Activated naive CD4-positive, alpha-beta T cell treated with anti-CD3 and anti-CD28 coated beads, Interleukin-2, amount 50 U/mL, for 72 hours (primary cell): ENCODE data around the gene PNMA8C. TPM values are rescaled to one million over a fixed set of nuclear protein-coding genes. Genes with fewer than 3 reads are reported as not detected.

Source experiments
- ATAC-seq, 2 donors: fragments of 150-1000 bp; cut with Tn5 transposase; 2 replicates each; pipeline ENCODE4 v1.10.0; 2021; ENCODE audit warnings: mild to moderate bottlenecking in 2 of 2, moderate library complexity in 2 of 2
- DNase-seq, 2 donors: peaks; one replicate each; pipeline ENCODE4 v3.0.0; 2021 to 2022; ENCODE audit warnings: low spot score in 2 of 2
- H3K27ac Mint-ChIP-seq, 2 donors: one replicate each; pipeline ENCODE4 v1.8.0; 2022; ENCODE audit warnings: mild to moderate bottlenecking in 2 of 2, mixed read lengths in 2 of 2
- H3K36me3 Mint-ChIP-seq, 2 donors: one replicate each; pipeline ENCODE4 v1.8.0; 2022; ENCODE audit warnings: mixed read lengths in 2 of 2
- H3K9me3 Mint-ChIP-seq, 2 donors: one replicate each; pipeline ENCODE4 v1.8.0; 2022; ENCODE audit warnings: mixed read lengths in 2 of 2
- total RNA-seq, 2 donors: library from RNA; stranded (reverse); gene quantifications; one replicate each; pipeline ENCODE4 v1.2.3, GENCODE V29; 2022

Gene PNMA8C
- not detected for total RNA-seq

DNA sequence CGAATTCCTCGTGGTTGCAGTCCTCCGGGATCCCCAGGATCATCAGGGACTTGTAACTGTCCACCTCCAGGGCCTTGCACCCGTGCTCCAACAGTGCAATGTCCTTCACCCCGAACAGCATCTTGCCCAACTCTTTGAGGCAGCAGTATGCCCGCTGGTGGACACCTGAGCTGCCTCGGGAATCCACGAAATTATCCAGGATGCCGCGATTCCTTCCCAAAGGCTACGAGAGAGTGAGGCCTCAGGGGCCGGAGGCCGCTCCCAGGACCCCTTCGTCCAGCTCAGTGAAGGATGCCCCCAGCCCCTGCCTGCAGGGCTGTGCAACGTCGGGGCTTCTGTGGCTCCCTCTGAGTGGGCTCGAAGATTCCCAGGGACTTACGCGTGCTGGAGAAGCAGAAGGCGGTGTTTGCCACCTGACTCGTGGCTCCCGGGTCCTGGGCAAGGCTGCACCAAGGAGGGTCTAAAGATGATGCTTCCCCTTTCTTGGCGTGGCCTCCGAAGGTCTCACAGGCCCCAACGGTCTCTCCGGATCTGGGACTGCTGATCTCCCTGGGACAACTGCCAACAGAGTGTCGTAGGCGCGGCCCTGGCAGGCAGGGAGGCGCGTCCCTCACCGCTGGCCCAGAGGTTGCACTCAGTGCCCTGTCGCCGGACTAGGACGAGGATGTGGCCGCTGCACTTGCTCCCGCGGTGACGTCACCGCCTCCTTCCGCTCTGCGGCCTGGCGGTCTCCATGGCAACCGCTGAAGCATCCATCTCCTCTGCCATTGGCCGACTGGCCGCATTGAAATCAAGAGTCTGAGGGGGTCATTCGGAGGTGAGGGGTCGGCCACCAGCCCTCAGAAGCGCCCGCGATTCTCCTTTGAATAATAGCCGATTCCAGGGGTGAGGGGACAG, at the start of gene PNMA8C:
Gene PNMA8C (minus strand): TSS at position 698 of the 897 bp plus-strand sequence. CDS start 577 bp downstream, at position 121.
- H3K9me3 Mint-ChIP-seq: no peaks in the 10 kb centered on the region
- no peaks in the 10 kb centered on the region for H3K36me3 Mint-ChIP-seq
- ATAC-seq: peak; percentile 39 to 54
- peak; percentile 45 to 65 for DNase-seq
- H3K27ac Mint-ChIP-seq: peak within 1 kb of the TSS in 1 of 2 donors; percentile 91

GRCh38 chr19:46475986-46476385, 47.2 kb upstream of the PNMA8C start:
- ATAC-seq (no peak), DNase-seq (no peak)
- Mint-ChIP-seq H3K36me3 (no peaks in the 10 kb centered on the region), H3K9me3 (no peaks in the 10 kb centered on the region), H3K27ac (no peak overlapping the region)

DNA sequence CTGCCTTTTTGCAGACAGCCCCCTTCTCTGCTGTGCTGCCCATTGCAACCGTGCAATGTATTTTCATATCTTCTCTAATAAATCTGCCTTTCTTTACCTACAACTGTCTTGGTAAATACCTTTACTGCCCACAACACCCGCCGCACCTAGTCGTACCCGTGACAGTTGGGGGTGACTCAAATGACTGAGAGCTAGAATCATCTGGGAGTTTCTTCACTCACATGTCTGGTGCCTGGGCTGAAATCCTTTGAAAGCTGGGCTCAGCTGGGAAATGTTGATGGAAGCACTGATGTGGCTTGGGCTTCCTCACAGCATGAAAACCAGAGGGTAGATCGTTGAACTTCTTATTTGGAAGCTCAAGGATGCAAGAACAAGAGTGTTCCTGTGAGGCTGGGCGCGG, 45.5 kb upstream of the PNMA8C start:
- H3K27ac Mint-ChIP-seq: no peak overlapping the region

GRCh38 chr19:46472592-46472991, 43.9 kb upstream of the PNMA8C start:
- ATAC-seq (no peak), DNase-seq (no peak)
- Mint-ChIP-seq H3K27ac (no peak overlapping the region), H3K9me3 (no peaks in the 10 kb centered on the region), H3K36me3 (no peaks in the 10 kb centered on the region)

More for the DNA sequence above, 45.5 kb upstream of the PNMA8C start:
- no peak for ATAC-seq
- H3K36me3 Mint-ChIP-seq: no peaks in the 10 kb centered on the region
- no peaks in the 10 kb centered on the region for H3K9me3 Mint-ChIP-seq
- no peak for DNase-seq

DNA sequence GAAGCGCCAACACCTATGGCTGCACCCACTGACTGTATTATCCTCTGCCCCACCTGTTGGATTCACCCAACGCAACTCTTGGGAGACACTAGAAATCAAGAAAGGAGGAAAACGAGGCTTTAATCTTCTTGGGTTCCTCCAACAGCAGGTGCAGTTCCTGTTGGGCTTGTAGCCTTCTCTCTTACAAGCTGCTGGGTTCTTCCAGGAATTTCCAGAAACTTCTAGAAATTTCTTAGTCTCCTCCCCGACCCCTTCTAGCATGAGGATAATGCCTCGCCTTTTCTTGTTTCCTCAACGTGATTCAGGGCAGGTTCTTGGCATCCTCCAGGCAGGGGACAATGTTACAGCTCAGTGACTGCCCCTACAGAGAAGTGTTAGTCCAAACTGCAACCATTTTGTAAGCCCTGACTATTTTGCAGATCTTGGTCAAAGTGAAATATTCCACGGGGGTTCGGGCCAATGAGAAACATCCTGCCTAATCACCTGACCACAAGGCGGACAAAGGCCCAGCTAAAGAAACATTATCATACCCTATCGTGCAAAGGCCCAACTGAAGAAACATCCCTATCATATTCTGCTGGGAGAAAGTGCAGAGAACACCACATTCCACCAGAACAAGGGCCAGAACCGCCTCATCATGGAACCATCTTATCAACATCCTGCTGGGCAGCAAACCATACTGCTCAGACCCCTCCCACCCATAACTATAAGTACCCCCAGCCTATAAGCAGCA, 43.2 kb upstream of the PNMA8C start:
- Mint-ChIP-seq H3K9me3 (no peaks in the 10 kb centered on the region), H3K36me3 (no peaks in the 10 kb centered on the region), H3K27ac (no peak overlapping the region)
- no peak for ATAC-seq
- no peak for DNase-seq

- Mint-ChIP-seq H3K27ac (no peak within 1 kb of the TSS), H3K36me3 (no peaks in the 10 kb centered on the region), H3K9me3 (no peaks in the 10 kb centered on the region)
- DNase-seq: no peak
- ATAC-seq: no peak
These were observed 42.5 kb upstream of the PNMA8C start, which contains the start of gene PNMA8A for GRCh38 chr19:46471116-46471733. TSS of gene PNMA8A (minus strand) at chr19:46471563. CDS start at chr19:46471035, 528 bp downstream.

GRCh38 chr19:46470376-46470775, 41.6 kb upstream of the PNMA8C start:
- ATAC-seq: no peak
- no peak for DNase-seq
- Mint-ChIP-seq H3K9me3 (no peaks in the 10 kb centered on the region), H3K27ac (no peak overlapping the region), H3K36me3 (no peaks in the 10 kb centered on the region)

DNA sequence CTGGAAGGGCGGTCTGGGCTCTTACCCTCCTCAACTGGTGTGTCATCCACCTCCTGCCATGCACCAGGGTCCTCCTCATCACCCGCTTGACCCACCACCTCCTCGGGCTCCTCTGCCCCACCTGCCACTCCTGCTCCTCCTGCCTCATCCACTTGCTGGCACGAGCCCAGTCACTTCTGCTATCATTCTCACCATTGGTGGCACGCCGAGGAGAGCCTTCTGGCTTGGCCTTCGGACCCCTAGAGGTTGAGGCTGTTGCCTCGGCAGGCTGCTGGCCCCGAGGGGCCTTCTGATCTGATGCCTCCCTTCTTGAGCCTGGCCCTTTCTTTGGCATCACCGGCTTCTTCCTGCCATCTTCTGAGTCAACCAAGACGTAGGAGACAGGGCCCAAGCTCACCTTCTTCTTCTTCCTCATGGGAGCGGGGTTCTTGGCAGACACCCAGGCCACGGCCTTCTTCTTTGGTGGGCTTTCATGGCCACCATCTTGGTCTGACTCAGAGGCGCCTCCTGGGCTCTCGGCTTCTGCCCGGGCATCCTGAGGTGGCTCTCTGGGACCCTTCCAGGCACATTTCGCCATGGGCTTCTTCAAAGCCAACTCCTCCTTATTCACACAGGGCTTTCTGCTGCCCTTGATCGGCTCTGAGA, 40.9 kb upstream of the PNMA8C start:
- DNase-seq (no peak), ATAC-seq (no peak)
- no peaks in the 10 kb centered on the region for H3K9me3 Mint-ChIP-seq
- no peak overlapping the region for H3K27ac Mint-ChIP-seq
- H3K36me3 Mint-ChIP-seq: no peaks in the 10 kb centered on the region

DNA sequence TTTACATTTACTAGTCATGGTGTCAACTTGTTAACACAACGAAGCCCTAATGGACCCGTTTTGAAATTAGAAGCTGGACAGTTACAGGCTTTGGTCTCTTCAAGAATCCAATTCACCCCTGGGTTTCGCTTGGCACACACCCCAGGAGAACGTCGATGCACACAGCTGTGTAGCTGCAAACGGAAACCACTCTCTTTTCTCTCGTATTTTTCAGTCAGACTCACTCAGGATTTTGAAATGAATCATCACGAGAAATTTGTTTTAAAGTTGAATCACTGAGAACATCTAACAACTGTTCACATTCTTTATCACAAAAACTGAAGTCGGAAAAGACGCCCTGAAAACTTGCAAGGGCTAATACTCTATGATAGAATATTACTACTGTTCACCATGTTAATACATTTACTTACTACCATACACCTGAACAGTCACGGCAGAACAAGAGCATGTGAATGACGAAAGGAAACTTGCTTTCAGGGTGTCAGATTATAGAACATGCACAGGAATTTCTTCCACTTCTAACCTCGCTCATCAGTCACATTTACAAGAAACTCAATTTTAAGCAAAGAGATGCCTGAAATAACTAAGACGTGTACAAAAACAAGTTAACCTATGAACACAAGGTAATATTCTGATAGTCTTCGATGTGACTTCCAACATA, 37.9 kb upstream of the PNMA8C start:
- Mint-ChIP-seq H3K9me3 (no peaks in the 10 kb centered on the region), H3K27ac (no peak overlapping the region), H3K36me3 (no peaks in the 10 kb centered on the region)
- DNase-seq (no peak), ATAC-seq (peak in 1 of 2 donors; percentile 78)

- ATAC-seq (no peak), DNase-seq (no peak)
- no peaks in the 10 kb centered on the region for H3K9me3 Mint-ChIP-seq
- no peaks in the 10 kb centered on the region for H3K36me3 Mint-ChIP-seq
- no peak overlapping the region for H3K27ac Mint-ChIP-seq
These were observed 34.8 kb upstream of the PNMA8C start for GRCh38 chr19:46463516-46463915.

DNA sequence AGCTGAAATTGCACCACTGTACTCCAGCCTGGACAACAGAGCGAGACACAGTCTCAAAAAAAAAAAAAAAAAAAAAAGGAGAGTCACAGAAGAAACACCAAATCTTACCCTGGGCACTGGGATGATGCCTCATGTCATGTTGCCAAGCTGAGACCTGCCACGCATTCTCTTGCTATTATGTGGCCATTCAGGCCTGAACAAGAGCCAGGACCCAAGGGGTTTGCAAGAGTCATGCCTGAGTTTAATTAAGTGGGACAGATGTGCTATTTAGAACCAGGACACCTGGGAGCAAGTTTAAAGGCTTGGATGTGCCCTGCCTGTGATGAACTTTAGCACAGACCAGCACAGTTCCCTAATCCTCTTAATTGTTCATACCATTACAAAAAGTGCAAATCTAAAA, 32.8 kb upstream of the PNMA8C start:
- Mint-ChIP-seq H3K36me3 (no peaks in the 10 kb centered on the region), H3K9me3 (no peaks in the 10 kb centered on the region), H3K27ac (no peak overlapping the region)
- DNase-seq (no peak), ATAC-seq (no peak)

GRCh38 chr19:46460981-46461380, 32.2 kb upstream of the PNMA8C start:
- Mint-ChIP-seq H3K9me3 (no peaks in the 10 kb centered on the region), H3K27ac (no peak overlapping the region), H3K36me3 (no peaks in the 10 kb centered on the region)
- DNase-seq (no peak), ATAC-seq (no peak)

DNA sequence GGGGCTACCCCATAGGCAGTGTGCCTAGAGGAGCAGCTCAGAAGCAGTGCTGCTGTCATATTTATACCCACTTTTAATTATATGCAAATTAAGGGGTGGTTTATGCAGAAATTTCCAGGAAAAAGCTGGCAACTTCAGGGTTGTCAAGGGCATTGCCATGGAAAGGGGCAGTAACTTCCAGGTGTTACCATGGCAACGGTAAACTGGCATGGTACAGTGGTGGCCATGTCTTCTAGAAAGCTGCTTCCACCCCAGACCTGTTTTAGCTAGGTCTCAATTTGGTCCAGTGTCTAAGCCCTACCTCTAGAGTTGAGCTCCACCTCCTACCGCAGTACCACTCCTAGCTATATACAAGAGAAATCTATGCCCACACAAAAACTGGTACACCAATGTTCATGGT, 31.3 kb upstream of the PNMA8C start:
- Mint-ChIP-seq H3K27ac (no peak overlapping the region), H3K9me3 (no peaks in the 10 kb centered on the region), H3K36me3 (no peaks in the 10 kb centered on the region)
- DNase-seq: no peak
- no peak for ATAC-seq

- H3K36me3 Mint-ChIP-seq: no peaks in the 10 kb centered on the region
- ATAC-seq (no peak), DNase-seq (no peak)
- H3K9me3 Mint-ChIP-seq: no peaks in the 10 kb centered on the region
- no peak overlapping the region for H3K27ac Mint-ChIP-seq
These were observed 28.2 kb upstream of the PNMA8C start for GRCh38 chr19:46456930-46457329.

GRCh38 chr19:46454244-46454643, 25.5 kb upstream of the PNMA8C start:
- no peak for DNase-seq
- peaks cover 6% of the 10 kb centered on the region in 2 donors for H3K9me3 Mint-ChIP-seq
- no peak for ATAC-seq
- no peak overlapping the region for H3K27ac Mint-ChIP-seq
- peaks cover 7 to 8% of the 10 kb centered on the region in 2 donors for H3K36me3 Mint-ChIP-seq

DNA sequence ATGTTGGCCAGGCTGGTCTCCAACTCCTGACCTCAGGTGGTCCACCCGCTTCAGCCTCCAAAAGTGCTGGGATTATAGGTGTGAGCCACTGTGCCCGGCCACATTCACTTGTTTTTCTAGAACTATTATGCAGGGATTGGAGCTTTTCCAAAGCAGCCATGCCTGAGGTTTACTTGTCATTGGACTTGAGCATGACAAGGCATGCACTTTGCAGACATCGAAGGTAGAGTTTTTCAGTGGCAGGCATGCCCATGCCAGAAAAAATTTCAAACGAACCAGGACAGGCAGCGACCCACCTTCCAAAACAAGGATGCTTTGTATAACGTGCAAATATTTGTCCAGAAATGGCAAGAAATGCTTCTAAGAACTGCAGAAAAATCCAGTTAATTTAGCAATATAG, 24.9 kb upstream of the PNMA8C start:
- peaks cover 7% of the 10 kb centered on the region in 2 donors for H3K9me3 Mint-ChIP-seq
- no peak overlapping the region for H3K27ac Mint-ChIP-seq
- DNase-seq (no peak), ATAC-seq (no peak)
- H3K36me3 Mint-ChIP-seq: peaks cover 9% of the 10 kb centered on the region in 2 donors
